GM19043 (cell line): ENCODE results near the gene LAMC3.
"Not testable (repeated sequence)": the region's sequence is repeated elsewhere in the genome, so short reads cannot be mapped to it uniquely, and the experiment has no call there.

Source experiments
- ATAC-seq: cut with Tn5 transposase; IDR thresholded peaks from one replicate; pipeline ENCODE4 v1.9.1; 2021; ENCODE audit warnings: low read depth; ENCODE audit not compliant: unreplicated experiment

LAMC3 gene

GRCh38 chr9:130990306-130990977, 18.5 kb upstream of the LAMC3 start:
- ATAC-seq, result no peak

GRCh38 chr9:130990978-130991777, 17.8 kb upstream of the LAMC3 start:
- no peak for ATAC-seq

- ATAC-seq, result no peak
Measured at GRCh38 chr9:130991778-130992681, 16.9 kb upstream of the LAMC3 start.

GRCh38 chr9:130992682-130993032, 16.3 kb upstream of the LAMC3 start:
- ATAC-seq, result no peak

GRCh38 chr9:130993303-130994030, 15.5 kb upstream of the LAMC3 start:
- ATAC-seq, result no peak

- ATAC-seq, result no peak
Measured at GRCh38 chr9:130994135-130995085, 14.6 kb upstream of the LAMC3 start.

- ATAC-seq, result no peak
Measured at GRCh38 chr9:130995086-130996011, 13.6 kb upstream of the LAMC3 start.

GRCh38 chr9:130996205-130996604, 12.8 kb upstream of the LAMC3 start:
- ATAC-seq, result no peak

- ATAC-seq, result no peak
Measured at GRCh38 chr9:130996676-130997394, 12.1 kb upstream of the LAMC3 start.

- no peak for ATAC-seq
Measured at GRCh38 chr9:130997395-130997684, 11.6 kb upstream of the LAMC3 start.

GRCh38 chr9:130997925-130998596, 10.9 kb upstream of the LAMC3 start:
- no peak for ATAC-seq

- no peak for ATAC-seq
Measured at GRCh38 chr9:130998597-130999244, 10.3 kb upstream of the LAMC3 start.

- ATAC-seq, result no peak
Measured at GRCh38 chr9:130999245-130999623, 9.7 kb upstream of the LAMC3 start.

GRCh38 chr9:131000526-131000925, 8.4 kb upstream of the LAMC3 start:
- ATAC-seq, result not testable (repeated sequence)

GRCh38 chr9:131001021-131001420, 8.0 kb upstream of the LAMC3 start:
- ATAC-seq, result no peak

- no peak for ATAC-seq
Measured at GRCh38 chr9:131001990-131002389, 7.0 kb upstream of the LAMC3 start.

- no peak for ATAC-seq
Measured at GRCh38 chr9:131006601-131007000, 2.4 kb upstream of the LAMC3 start.
